COR-L47 (cell line): Measurements from ENCODE around the gene CNIH3.

Source experiments
- DNase-seq: peaks from one replicate; lab custom pipeline; 2025; lab: John Stamatoyannopoulos, UW

The CNIH3 gene

DNA sequence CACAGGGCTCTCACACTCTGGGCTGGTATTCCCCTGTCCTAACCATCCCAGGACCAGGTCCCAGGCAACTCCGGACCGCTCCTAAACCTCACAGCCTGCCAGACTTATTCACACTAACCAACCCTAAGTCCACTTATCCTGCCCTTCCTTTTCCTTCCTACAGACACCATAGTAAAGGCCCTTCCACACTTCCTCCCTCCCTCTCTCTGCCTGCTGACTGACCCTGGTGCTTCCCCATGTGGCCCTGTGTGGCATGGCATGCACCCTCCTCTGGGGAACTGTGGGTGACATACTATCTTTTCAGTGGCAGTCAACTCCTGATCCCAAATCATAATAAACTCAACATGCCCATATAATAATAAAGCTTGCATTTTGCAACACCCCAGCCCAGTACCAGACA, 158.3 kb downstream of the CNIH3 start:
- DNase-seq, result no peak

DNA sequence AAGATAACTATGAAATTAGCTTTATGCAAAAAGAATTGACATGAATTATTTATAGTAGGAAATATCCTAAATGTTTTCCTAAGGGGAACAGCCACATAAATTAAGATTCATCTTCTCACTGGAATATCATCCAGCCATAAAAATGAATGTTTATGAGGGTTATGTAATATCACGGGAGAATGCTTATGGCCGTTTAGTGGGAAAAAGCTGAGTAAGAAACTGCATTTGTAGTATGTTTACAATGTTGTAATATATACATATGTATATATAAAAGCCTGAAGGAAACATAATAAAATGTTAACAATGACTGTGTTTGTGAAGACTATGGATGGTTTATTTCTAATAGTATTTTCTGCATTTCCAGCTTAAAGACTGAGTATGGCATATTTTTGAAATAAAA, 161.1 kb downstream of the CNIH3 start:
- no peak for DNase-seq

DNA sequence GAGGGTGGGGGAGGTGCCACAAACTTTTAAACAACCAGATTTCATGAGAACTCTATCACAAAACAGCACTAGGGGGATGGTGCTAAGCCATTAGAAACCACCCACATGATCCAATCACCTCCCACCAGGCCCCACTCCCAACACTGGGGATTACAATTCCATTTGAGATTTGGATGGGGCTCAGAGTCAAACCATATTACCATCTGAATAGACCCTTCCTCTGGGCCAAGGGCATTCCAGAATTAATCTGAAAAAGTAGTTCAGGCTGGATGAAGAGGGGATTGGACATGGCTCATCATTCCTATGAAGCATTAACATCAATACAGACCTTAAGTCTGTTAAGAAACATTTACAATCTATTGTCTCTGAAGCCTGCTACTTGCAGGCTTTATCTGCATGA, 163.4 kb downstream of the CNIH3 start:
- DNase-seq, result no peak

DNA sequence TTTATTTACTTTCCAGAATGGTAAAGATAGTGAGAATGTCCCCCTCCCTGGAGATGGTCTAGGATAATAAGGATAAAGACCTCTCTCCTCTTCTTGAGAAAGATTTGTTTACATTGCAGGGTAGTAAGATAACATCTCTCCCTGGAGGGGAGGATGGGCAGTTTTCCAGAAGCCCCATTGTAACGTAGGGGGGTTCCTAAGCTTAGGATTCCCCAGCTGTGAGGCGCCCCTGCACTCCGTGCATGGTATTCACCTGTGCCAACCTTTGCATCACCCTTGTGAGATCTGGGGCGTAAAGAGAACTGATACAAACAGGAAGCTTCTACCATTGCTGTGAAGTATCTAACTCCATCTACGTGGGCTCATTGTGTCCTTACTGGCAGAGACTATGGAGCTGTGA, 164.6 kb downstream of the CNIH3 start:
- DNase-seq, result no peak

DNA sequence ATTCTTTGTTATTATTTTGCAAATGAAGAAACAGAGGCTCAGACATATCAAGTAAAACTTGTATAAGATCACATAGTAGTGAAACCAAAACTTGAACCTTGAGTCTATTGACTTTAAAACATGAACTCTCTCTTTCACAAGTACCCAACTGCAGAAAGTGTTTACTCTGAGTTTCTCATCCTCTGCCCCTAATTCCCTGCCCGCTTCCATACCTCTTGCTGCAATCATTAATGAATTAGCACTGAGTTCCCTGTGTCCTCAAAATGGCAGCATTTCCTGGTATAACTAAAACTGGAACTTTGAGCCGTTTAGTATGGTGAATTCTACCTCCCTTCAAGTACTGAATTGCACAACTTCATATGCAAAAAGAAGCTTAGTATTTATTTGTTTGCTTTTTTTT, 165.7 kb downstream of the CNIH3 start:
- no peak for DNase-seq

DNA sequence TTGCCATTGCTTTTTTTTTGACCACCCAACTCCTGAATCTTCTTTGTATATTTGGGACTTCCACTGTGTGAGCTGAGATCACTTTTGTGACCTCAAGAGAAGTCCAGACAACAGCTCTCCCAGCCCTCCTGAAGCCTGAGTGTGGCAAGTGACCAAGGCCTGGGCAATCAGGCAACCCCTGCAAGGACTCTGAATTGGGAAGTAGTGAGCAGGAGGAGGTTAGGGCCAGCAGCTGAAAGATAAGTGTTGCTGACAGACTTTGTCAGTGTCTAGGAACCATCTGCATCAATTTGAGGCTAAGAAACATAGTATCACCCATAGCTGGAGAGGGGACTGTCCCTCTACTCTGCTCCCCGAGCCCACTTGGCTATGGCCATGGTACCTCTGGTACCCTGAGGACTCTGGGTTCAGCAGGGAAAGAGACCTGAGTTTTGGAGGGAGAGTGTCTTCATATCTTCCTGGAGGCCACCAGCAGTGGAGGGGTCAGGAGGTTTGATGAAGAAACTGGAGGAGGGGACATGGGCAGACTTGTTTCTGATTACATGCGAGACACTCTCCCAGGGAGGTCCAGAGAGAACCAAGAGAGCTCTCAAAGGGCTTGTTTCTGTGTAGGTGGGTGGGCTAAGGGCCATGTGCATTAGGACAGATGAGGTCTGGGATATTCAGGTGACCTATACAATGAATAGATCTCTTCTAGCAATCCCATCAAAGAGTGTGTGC, 166.3 kb downstream of the CNIH3 start:
- DNase-seq, result no peak

DNA sequence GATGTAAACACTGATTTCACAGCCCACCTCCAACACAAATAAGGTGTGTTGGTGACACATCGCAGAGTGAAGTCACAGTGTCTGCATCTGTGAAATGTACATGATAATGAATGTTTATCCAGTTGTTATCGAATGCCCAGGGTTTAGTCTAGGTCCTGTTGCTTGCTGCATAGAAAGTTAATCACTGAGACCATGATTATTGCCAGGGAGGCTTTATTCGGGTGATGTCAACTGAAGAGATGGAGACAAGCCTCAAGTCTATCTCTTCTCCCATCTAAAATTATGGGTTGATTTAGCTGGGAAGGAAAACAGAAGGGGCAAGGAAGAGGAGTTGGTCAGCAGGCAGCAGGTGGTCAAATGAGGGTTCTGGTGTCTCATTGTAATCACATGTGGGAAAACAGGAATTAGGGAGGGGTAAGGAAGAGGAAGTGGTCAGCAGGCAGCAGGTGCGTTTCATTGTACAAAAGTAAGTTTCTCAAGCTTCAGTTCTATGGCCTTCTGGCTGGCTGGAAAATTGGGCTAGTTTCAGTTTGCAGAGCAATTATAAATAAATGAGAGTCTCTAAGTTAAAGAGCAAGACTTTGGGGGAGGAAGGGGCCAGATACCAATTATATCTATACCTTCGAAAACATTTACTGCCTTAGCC, 167.0 kb downstream of the CNIH3 start:
- peak; percentile 61 for DNase-seq

DNA sequence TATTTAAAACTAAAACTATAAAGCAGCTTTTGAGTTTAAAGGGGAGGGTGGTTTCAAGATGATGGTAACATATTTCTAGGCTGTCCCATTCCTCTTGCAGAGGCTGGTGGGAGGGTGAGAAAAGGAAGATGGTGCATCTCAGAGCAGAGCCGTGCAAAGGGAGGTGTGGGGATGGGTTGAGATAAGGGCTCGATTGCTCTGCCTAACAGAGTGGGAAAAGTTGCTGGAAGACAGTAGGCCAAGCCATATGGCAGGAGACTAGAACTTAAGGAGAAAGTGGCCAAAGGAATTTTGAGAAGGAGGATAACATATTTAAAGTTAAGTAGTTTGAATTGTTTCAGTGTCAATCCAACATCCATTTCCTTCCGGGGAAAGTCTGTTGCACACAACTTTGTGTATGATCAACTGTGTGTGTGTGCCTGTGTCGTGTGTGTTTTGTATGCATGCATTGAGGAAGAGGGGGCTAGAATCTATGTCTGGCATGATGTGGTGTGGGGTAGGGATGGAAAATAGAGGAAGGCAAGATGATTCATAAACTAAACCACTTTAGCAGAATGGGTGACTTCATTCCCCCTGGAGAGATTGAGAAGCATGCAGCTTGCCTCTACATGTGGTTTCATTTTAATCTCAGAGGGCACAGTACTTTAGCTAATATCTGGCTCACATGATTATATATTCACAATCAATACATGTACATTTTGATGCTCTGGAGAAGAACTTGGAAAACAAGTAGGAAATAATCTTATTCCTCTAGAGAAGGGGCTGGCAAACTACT, 168.3 kb downstream of the CNIH3 start:
- no peak for DNase-seq

DNA sequence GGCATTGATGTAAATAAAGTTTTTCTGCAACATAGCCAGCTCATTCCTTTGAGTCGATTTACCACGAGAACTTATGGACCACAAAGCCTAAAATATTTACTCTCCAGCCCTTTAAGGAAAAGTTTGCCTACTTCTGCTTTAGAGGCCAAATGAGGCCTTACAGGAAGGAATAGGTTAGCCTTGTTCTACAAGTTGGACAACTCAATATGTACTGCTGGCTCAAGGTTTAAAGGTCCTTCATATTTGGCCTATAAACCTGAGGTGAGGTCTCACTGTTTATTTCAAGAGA, 168.9 kb downstream of the CNIH3 start:
- no peak for DNase-seq

DNA sequence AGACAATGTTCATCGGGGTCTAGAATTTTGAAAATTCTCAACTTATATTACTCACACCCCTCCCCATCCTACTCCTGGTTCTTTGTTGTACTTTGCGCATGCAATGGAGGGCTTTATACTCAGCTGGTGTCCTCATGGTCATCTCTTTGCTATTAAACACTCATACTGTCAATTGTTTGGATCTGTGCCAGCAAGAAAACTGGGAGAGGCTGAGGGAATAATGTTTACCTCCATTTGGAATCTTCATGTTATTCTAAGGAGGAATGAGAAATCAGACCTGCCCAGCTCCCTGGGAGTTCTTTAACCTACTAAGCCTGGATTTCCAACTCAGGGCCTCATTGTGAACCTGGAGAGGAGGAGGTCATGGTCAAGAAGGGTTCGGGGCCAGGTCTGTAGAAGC, 169.5 kb downstream of the CNIH3 start:
- DNase-seq, result no peak

DNA sequence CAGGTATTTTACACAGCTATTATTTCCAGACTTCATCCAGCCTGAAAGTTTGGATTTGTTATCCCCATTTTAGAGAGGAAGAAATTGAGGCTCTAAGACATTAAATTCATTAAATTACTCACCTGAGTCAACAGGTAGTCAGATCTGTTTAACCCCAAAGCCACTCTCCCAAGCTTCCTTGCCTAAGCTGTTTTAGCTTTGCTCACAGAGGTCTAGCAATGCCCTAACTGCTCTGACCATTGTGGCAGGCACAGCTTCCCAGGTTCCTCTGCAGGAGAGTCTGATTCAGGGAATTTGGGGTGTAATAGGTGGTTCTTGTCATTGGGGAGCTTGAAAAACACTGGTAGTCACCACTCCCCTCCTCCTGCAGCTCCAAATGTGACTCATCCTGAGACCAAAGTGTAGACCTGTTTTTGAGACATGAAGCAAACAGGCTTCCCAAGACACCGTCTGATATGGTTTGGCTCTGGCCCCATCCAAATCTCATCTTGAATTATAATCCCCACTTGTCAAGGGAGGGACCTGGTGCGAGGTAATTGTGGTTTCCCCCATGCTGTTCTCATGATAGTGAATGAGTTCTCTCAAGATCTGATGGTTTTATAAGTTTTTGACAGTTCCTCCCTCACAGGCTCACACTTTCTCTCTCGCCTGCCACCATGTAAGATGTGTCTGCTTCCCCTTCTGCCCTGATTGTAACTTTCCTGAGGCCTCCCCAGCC, 170.6 kb downstream of the CNIH3 start:
- DNase-seq, result no peak

DNA sequence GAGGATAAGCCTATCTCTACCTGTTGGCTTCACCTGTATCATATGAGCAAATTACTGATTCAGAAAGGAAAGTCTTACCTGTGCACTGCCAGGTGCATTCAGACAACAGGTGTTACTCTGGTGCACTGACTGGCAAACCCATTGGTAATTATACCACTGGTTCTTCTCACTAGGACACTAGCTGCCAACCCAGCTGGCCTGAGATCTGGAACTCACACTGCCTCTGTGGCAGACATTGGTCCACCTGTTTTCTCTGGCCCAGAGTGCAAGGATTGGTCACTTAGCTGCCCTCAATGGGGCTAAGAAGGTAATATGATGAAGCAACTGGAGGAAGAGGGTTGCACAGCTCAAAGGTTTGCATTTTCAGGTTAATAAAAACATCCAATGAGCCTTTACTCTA, 173.2 kb downstream of the CNIH3 start:
- no peak for DNase-seq
